Pancreas (tissue), 10 donors: ENCODE measurements around the gene TECPR1. TPM values are rescaled to one million over a fixed set of nuclear protein-coding genes. Genes with fewer than 3 reads are reported as not detected.

Source experiments
- ATAC-seq, 4 donors: fragments of 200-7000 bp; cut with Tn5 transposase; one replicate each; pipeline versions ENCODE4 v1.8.0 to v1.9.1; 2020; ENCODE audit warnings: mild to moderate bottlenecking in 4 of 4, moderate library complexity in 4 of 4
- DNase-seq, 6 donors: peaks; one replicate each; pipeline ENCODE4 v3.0.0-alpha.2; 2020
- FAIRE-seq: peaks from 2 replicates; lab custom pipeline; 2012; peaks lifted over from hg19 to GRCh38; lab: Jason Lieb, UNC
- H3K27ac ChIP-seq, 4 donors: fragments of 200-600 bp; sonication (generic); 1 replicate in 3 of 4; 2 replicates in 1 of 4; pipeline versions ENCODE4 v1.5.0 to v1.8.0; 2020
- H3K27me3 ChIP-seq, 4 donors: fragments of 200-600 bp; one replicate each; pipeline ENCODE4 v1.8.0; 2021
- H3K36me3 ChIP-seq, 3 donors: fragments of 200-600 bp; sonication (generic) in 1 of 3; one replicate each; pipeline versions ENCODE4 v1.5.0 to v1.8.0; 2020 to 2021
- H3K4me1 ChIP-seq, 3 donors: fragments of 200-600 bp; one replicate each; pipeline ENCODE4 v1.8.0; 2021
- H3K4me3 ChIP-seq, 4 donors: fragments of 200-600 bp; sonication (generic) in 2 of 4; one replicate each; pipeline versions ENCODE4 v1.5.0 to v1.8.0; 2020 to 2021
- H3K9me3 ChIP-seq, 4 donors: fragments of 200-600 bp; one replicate each; pipeline ENCODE4 v1.8.0; 2021
- WGBS, 2 donors: extraction: QIAGEN DNeasy Blood & Tissue Kit; methylation state at CpG; one replicate each; pipeline ENCODE4 v1.1.7; 2013; 5-methylcytosine and 5-hydroxymethylcytosine counted together
- intact Hi-C, 3 donors: fragments of 100-400 bp; cut with DNase I; formaldehyde crosslinking; loops; one replicate each; pipeline versions ENCODE4 v1.11.1 to v1.14.2; 2022
- polyA plus RNA-seq, 2 donors: library from polyadenylated mRNA; stranded (reverse); fragments of 200-250 nt; gene quantifications; one replicate each; pipeline ENCODE4 v1.2.3, GENCODE V29; 2013
- total RNA-seq, 6 donors: library from RNA; stranded (reverse); fragmentation: NEBNext Ultra II Directional in 4 of 6; extraction: Animal tissue kit (Norgen Biotek cat#: 25700) in 4 of 6; gene quantifications; one replicate each; pipeline versions ENCODE4 v1.2.1 to v1.2.4, GENCODE V29; 2021 to 2023
- TF ChIP-seq, protein P1 (sequence below), 4 donors: fragments of 200-600 bp; sonication (generic) in 3 of 4; IDR thresholded peaks; one replicate each; pipeline versions ENCODE4 v1.5.0 to v1.8.0; 2021; ENCODE audit warnings: antibody characterized with exemption in 4 of 4
- donor health status: healthy with polysubstance abuse.
- donor health status: DM: no; HTN: no; CAD: no; lungs with moderate emphysema.
- donor health status: DM: no; HTN: no; CAD: no.
- donor health status: control.
- donor health status: control.
- donor health status: Bipolar disorder and iron deficiency.
- donor health status: DM: yes; HTN: yes; CAD: no.
- donor health status: DM: no; HTN: no; CAD: no.
- donor health status: DM: no; HTN: no; CAD: no.
- donor health status: DM: yes; HTN: yes; CAD: no.

TECPR1 gene
- total and polyA plus RNA-seq, 8 donors: 12.5 to 36.3 (median 20.0) TPM

GRCh38 chr7:98281757-98282606 lies 29.9 kb upstream of the TECPR1 start:
- no peaks in the 10 kb centered on the region for H3K36me3 ChIP-seq
- TF ChIP-seq, protein P1, sequence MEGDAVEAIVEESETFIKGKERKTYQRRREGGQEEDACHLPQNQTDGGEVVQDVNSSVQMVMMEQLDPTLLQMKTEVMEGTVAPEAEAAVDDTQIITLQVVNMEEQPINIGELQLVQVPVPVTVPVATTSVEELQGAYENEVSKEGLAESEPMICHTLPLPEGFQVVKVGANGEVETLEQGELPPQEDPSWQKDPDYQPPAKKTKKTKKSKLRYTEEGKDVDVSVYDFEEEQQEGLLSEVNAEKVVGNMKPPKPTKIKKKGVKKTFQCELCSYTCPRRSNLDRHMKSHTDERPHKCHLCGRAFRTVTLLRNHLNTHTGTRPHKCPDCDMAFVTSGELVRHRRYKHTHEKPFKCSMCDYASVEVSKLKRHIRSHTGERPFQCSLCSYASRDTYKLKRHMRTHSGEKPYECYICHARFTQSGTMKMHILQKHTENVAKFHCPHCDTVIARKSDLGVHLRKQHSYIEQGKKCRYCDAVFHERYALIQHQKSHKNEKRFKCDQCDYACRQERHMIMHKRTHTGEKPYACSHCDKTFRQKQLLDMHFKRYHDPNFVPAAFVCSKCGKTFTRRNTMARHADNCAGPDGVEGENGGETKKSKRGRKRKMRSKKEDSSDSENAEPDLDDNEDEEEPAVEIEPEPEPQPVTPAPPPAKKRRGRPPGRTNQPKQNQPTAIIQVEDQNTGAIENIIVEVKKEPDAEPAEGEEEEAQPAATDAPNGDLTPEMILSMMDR (IDR thresholded peaks at IDR 0.05): no peak
- intact Hi-C loops: no loop called here
- no peaks in the 10 kb centered on the region for H3K27me3 ChIP-seq
- H3K27ac ChIP-seq: peak overlapping the region; percentile 88 to 95 (median 92)
- peak overlapping the region; percentile 83 to 98 (median 88) for H3K4me3 ChIP-seq
- WGBS, 2 donors: 1% methylated on average over 47 to 77 of the region's 77 CpGs
- DNase-seq (peak; percentile 53 to 89 (median 76)), FAIRE-seq (no peak), ATAC-seq (peak in 2 of 4 donors; percentile 2 to 8)
- peaks cover 33 to 51% (median 40%) of the 10 kb centered on the region in 3 donors for H3K4me1 ChIP-seq
- H3K9me3 ChIP-seq: no peaks in the 10 kb centered on the region

GRCh38 chr7:98280791-98281756 lies 29.0 kb upstream of the TECPR1 start, which contains the start of gene BRI3:
TSS of gene BRI3 (plus strand) at chr7:98281686. CDS start at chr7:98281796, 110 bp downstream.
- intact Hi-C loops: no loop called here
- Histone ChIP-seq H3K27me3 (no peaks in the 10 kb centered on the region), H3K9me3 (no peaks in the 10 kb centered on the region), H3K36me3 (no peaks in the 10 kb centered on the region), H3K4me3 (peak within 1 kb of the TSS; percentile 83 to 98 (median 88)), H3K4me1 (peaks cover 30 to 48% (median 37%) of the 10 kb centered on the region in 3 donors), H3K27ac (peak within 1 kb of the TSS; percentile 91 to 99 (median 96))
- peak; percentile 66 to 77 (median 74) for ATAC-seq
- no peak for FAIRE-seq
- WGBS, 2 donors: 0 to 1% methylated on average over 42 to 85 of the region's 92 CpGs
- TF ChIP-seq, protein P1 (IDR thresholded peaks at IDR 0.05): peak in 1 of 4 donors; percentile 23
- DNase-seq: peak; percentile 89 to 97 (median 94)

- Histone ChIP-seq H3K27me3 (no peaks in the 10 kb centered on the region), H3K9me3 (no peaks in the 10 kb centered on the region), H3K4me3 (peak overlapping the region in 2 of 4 donors; percentile 55 to 98), H3K27ac (peak overlapping the region; percentile 82 to 99 (median 96)), H3K4me1 (peaks cover 22 to 40% (median 29%) of the 10 kb centered on the region in 3 donors), H3K36me3 (no peaks in the 10 kb centered on the region)
- intact Hi-C loops: no loop called here
- TF ChIP-seq, protein P1 (IDR thresholded peaks at IDR 0.05): no peak
- ATAC-seq (no peak), DNase-seq (peak in 1 of 6 donors; percentile 40), FAIRE-seq (no peak)
- 28 to 29% methylated on average over 7 of the region's 7 CpGs for WGBS, 2 donors
These were observed 28.3 kb upstream of the TECPR1 start for GRCh38 chr7:98280296-98280695.

- TF ChIP-seq, protein P1 (IDR thresholded peaks at IDR 0.05): no peak
- Histone ChIP-seq H3K9me3 (no peaks in the 10 kb centered on the region), H3K27me3 (no peaks in the 10 kb centered on the region), H3K36me3 (no peaks in the 10 kb centered on the region), H3K4me3 (no peak overlapping the region), H3K4me1 (peaks cover 16 to 27% (median 16%) of the 10 kb centered on the region in 3 donors), H3K27ac (peak overlapping the region in 1 of 4 donors; percentile 33)
- DNase-seq (peak in 1 of 6 donors; percentile 35), ATAC-seq (no peak), FAIRE-seq (no peak)
- 43 to 47% methylated on average over 4 of the region's 4 CpGs for WGBS, 2 donors
- intact Hi-C loops: no loop called here
These were observed 26.9 kb upstream of the TECPR1 start for GRCh38 chr7:98278936-98279335.
